GM12865 (cell line): ENCODE measurements around the gene SYNDIG1L.
"Not testable (repeated sequence)": the region's sequence is repeated elsewhere in the genome, so short reads cannot be mapped to it uniquely, and the experiment has no call there.

Source experiments
- DNase-seq: peaks from one replicate; pipeline ENCODE4 v3.0.0; 2010; ENCODE audit warnings: low read depth
- H3K4me3 ChIP-seq: 2 replicates; pipeline ENCODE4 v1.5.1; 2011; ENCODE audit warnings: mild to moderate bottlenecking, low read depth, low read length, control low read depth
- CTCF ChIP-seq: IDR thresholded peaks from 2 replicates; pipeline ENCODE4 v1.5.1; 2011; ENCODE audit warnings: low read length, control low read depth, low read depth, inconsistent platforms; ENCODE audit not compliant: insufficient read depth; ENCODE audit errors: missing control alignments

The SYNDIG1L gene

GRCh38 chr14:74456684-74457564, 30.9 kb upstream of the SYNDIG1L start:
- TF ChIP-seq CTCF = no peak
- H3K4me3 ChIP-seq = no peak overlapping the region
- no peak for DNase-seq

- H3K4me3 ChIP-seq, DNase-seq: not testable (repeated sequence)
Measured at GRCh38 chr14:74454397-74454796, 28.4 kb upstream of the SYNDIG1L start.

GRCh38 chr14:74444866-74445265, 18.9 kb upstream of the SYNDIG1L start:
- no peak for TF ChIP-seq CTCF
- no peak for DNase-seq
- H3K4me3 ChIP-seq = no peak overlapping the region

- DNase-seq = no peak
- H3K4me3 ChIP-seq = no peak overlapping the region
- no peak for TF ChIP-seq CTCF
Measured at GRCh38 chr14:74442757-74443156, 16.7 kb upstream of the SYNDIG1L start.

GRCh38 chr14:74441113-74441512, 15.1 kb upstream of the SYNDIG1L start:
- no peak for DNase-seq
- TF ChIP-seq CTCF = no peak

GRCh38 chr14:74438351-74438915, 12.4 kb upstream of the SYNDIG1L start:
- no peak for TF ChIP-seq CTCF
- DNase-seq = no peak
- no peak overlapping the region for H3K4me3 ChIP-seq

More at GRCh38 chr14:74441113-74441512, 15.1 kb upstream of the SYNDIG1L start:
- H3K4me3 ChIP-seq = no peak overlapping the region

- no peak overlapping the region for H3K4me3 ChIP-seq
- no peak for TF ChIP-seq CTCF
- DNase-seq = no peak
Measured at GRCh38 chr14:74437496-74438053, 11.6 kb upstream of the SYNDIG1L start.
